IMR-90 (cell line): ENCODE measurements around the gene ARHGAP23. TPM values are rescaled to one million over a fixed set of nuclear protein-coding genes. Genes with fewer than 3 reads are reported as not detected.

ENCODE experiments used
- ATAC-seq: fragments of 200-7000 bp; cut with Tn5 transposase; 2 replicates; pipeline ENCODE4 v1.9.1; 2020; ENCODE audit warnings: low read depth, mild to moderate bottlenecking, moderate library complexity
- BruUV-seq: library from RNA; stranded (reverse); fragments of 400-500 nt; replicated peaks from 2 replicates; lab custom pipeline; 2021; lab: Mats Ljungman, UMichigan
- CTCF ChIA-PET: fragments of 300-600 bp; formaldehyde crosslinking; extraction: SDS; loops from one replicate; lab custom pipeline; 2021; ENCODE audit warnings: antibody characterized with exemption; lab: Yijun Ruan, JAX
- POLR2A ChIA-PET: fragments of 300-600 bp; sonication (Branson Sonifier 250); formaldehyde crosslinking; loops from one replicate; lab custom pipeline; 2022; ENCODE audit warnings: antibody characterized with exemption; ENCODE audit not compliant: unreplicated experiment; lab: Charles Lee
- DNase-seq: peaks from one replicate; pipeline ENCODE4 v3.0.0; 2013
- H2AFZ ChIP-seq: replicated peaks from 2 replicates; pipeline ENCODE3; 2013; ENCODE audit warnings: low read length, mild to moderate bottlenecking; ENCODE audit not compliant: poor library complexity
- H2AK5ac ChIP-seq: 2 replicates; pipeline ENCODE4 v1.6.1; 2013; ENCODE audit warnings: low read depth, low read length, inconsistent platforms
- H2AK9ac ChIP-seq: replicated peaks from 2 replicates; pipeline ENCODE3; 2013; ENCODE audit warnings: mild to moderate bottlenecking, low read depth, low read length, moderate library complexity; ENCODE audit not compliant: poor library complexity
- H2BK120ac ChIP-seq: 2 replicates; pipeline ENCODE4 v1.6.1; 2013; ENCODE audit warnings: low read depth, low read length, inconsistent platforms
- H2BK15ac ChIP-seq: 3 replicates; pipeline ENCODE4 v1.6.1; 2013; ENCODE audit warnings: low read depth, low read length, inconsistent platforms
- H2BK20ac ChIP-seq: 2 replicates; pipeline ENCODE4 v1.6.1; 2013; ENCODE audit warnings: low read depth, mild to moderate bottlenecking, inconsistent platforms, low read length, moderate library complexity
- H2BK5ac ChIP-seq: 2 replicates; pipeline ENCODE4 v1.6.1; 2013; ENCODE audit warnings: mild to moderate bottlenecking, low read depth, low read length, inconsistent platforms; ENCODE audit not compliant: poor library complexity, severe bottlenecking
- H3K14ac ChIP-seq: replicated peaks from 2 replicates; pipeline ENCODE4 v1.6.1; 2013; ENCODE audit warnings: low read depth, low read length, inconsistent platforms
- H3K18ac ChIP-seq: 2 replicates; pipeline ENCODE4 v1.6.1; 2013; ENCODE audit warnings: low read depth, low read length, control low read depth
- H3K23ac ChIP-seq: 2 replicates; pipeline ENCODE4 v1.6.1; 2013; ENCODE audit warnings: low read depth, low read length, inconsistent platforms
- H3K27ac ChIP-seq: 2 replicates; pipeline ENCODE4 v1.5.1; 2013; ENCODE audit warnings: mild to moderate bottlenecking, control low read depth, low read length; ENCODE audit not compliant: insufficient read depth
- H3K27me3 ChIP-seq: 2 replicates; pipeline ENCODE4 v1.6.1; 2013; ENCODE audit warnings: low read length; ENCODE audit not compliant: control insufficient read depth, insufficient read depth
- H3K36me3 ChIP-seq: 2 replicates; pipeline ENCODE4 v1.6.1; 2013; ENCODE audit warnings: low read length, mixed read lengths; ENCODE audit not compliant: control insufficient read depth, insufficient read depth
- H3K4ac ChIP-seq: 2 replicates; pipeline ENCODE4 v1.6.1; 2013; ENCODE audit warnings: low read depth, low read length, inconsistent platforms
- H3K4me1 ChIP-seq: 2 replicates; pipeline ENCODE4 v1.6.1; 2013; ENCODE audit warnings: low read length, mixed read lengths; ENCODE audit not compliant: control insufficient read depth, insufficient read depth
- H3K4me2 ChIP-seq: 2 replicates; pipeline ENCODE4 v1.6.1; 2013; ENCODE audit warnings: low read depth, mild to moderate bottlenecking, control low read depth, low read length, moderate library complexity
- H3K4me3 ChIP-seq: 2 replicates; pipeline ENCODE4 v1.5.1; 2013; ENCODE audit warnings: low read depth, mild to moderate bottlenecking, control low read depth, low read length, moderate library complexity; ENCODE audit not compliant: insufficient read depth
- H3K56ac ChIP-seq: 2 replicates; pipeline ENCODE4 v1.6.1; 2013; ENCODE audit warnings: low read length, inconsistent platforms; ENCODE audit not compliant: insufficient read depth; ENCODE audit errors: extremely low read depth
- H3K79me1 ChIP-seq, 2 experiments: 2 replicates each; pipeline ENCODE4 v1.6.1; 2013; ENCODE audit warnings: low read length in 2 of 2, inconsistent platforms in 1 of 2, low read depth in 1 of 2
- H3K9ac ChIP-seq: 2 replicates; pipeline ENCODE4 v1.6.1; 2013; ENCODE audit warnings: low read depth, low read length, control low read depth
- H3K9me1 ChIP-seq: 2 replicates; pipeline ENCODE4 v1.6.1; 2013; ENCODE audit warnings: low read length, inconsistent platforms; ENCODE audit not compliant: insufficient read depth
- H3K9me3 ChIP-seq: 2 replicates; pipeline ENCODE4 v1.6.1; 2013; ENCODE audit warnings: low read length; ENCODE audit not compliant: control insufficient read depth, insufficient read depth
- H4K20me1 ChIP-seq: 2 replicates; pipeline ENCODE4 v1.6.1; 2013; ENCODE audit warnings: low read length, inconsistent platforms; ENCODE audit not compliant: insufficient read depth
- H4K5ac ChIP-seq: 2 replicates; pipeline ENCODE4 v1.6.1; 2013; ENCODE audit warnings: mild to moderate bottlenecking, low read depth, low read length, control low read depth
- H4K8ac ChIP-seq, 2 experiments: 2 replicates each; pipeline ENCODE4 v1.6.1; 2013; ENCODE audit warnings: low read depth in 2 of 2, low read length in 2 of 2, control low read depth in 1 of 2, inconsistent platforms in 1 of 2
- H4K91ac ChIP-seq: 2 replicates; pipeline ENCODE4 v1.6.1; 2013; ENCODE audit warnings: low read depth, low read length, inconsistent platforms; ENCODE audit not compliant: insufficient read depth
- CHD1 ChIP-seq: IDR thresholded peaks from 2 replicates; pipeline ENCODE4 v1.6.1; 2012; ENCODE audit warnings: low read depth, low read length, improper control_type of control experiment
- FOS ChIP-seq: fragments of 150-350 bp; IDR thresholded peaks from 2 replicates; pipeline ENCODE4 v1.6.1; 2016; ENCODE audit warnings: low read depth, low read length
- MAZ ChIP-seq: IDR thresholded peaks from 2 replicates; pipeline ENCODE4 v1.6.1; 2012; ENCODE audit warnings: low read depth, mild to moderate bottlenecking, low read length, improper control_type of control experiment, moderate library complexity, borderline replicate concordance
- MXI1 ChIP-seq: IDR thresholded peaks from 2 replicates; pipeline ENCODE4 v1.6.1; 2012; ENCODE audit warnings: low read depth, mild to moderate bottlenecking, low read length, moderate library complexity, borderline replicate concordance
- NFE2L2 ChIP-seq: fragments of 150-350 bp; IDR thresholded peaks from 2 replicates; pipeline ENCODE4 v1.6.1; 2016; ENCODE audit warnings: low read depth, mild to moderate bottlenecking, low read length
- RCOR1 ChIP-seq: IDR thresholded peaks from 2 replicates; pipeline ENCODE4 v1.6.1; 2012; ENCODE audit warnings: mild to moderate bottlenecking, low read length, improper control_type of control experiment; ENCODE audit not compliant: insufficient replicate concordance
- RFX5 ChIP-seq: IDR thresholded peaks from 2 replicates; pipeline ENCODE4 v1.8.0; 2012; ENCODE audit warnings: low read depth, mild to moderate bottlenecking, low read length, moderate library complexity
- SMC3 ChIP-seq: fragments of 150-350 bp; IDR thresholded peaks from 2 replicates; pipeline ENCODE4 v1.6.1; 2016; ENCODE audit warnings: low read depth, mild to moderate bottlenecking, antibody characterized with exemption, low read length, moderate library complexity
- WGBS, 2 experiments: methylation state at CpG; one replicate each; pipeline versions ENCODE4 v1.1.5 to v1.1.7; 2013; ENCODE audit warnings: missing lambda C conversion rate in 2 of 2; ENCODE audit not compliant: insufficient read length in 1 of 2; ENCODE audit errors: extremely low coverage in 2 of 2; 5-methylcytosine and 5-hydroxymethylcytosine counted together
- dilution Hi-C: fragments of 300-500 bp; cut with HindIII; formaldehyde crosslinking; loops from one replicate; pipeline ENCODE4 v1.14.3; 2018; ENCODE audit warnings: low sequenced_read_pairs; ENCODE audit not compliant: unreplicated experiment
- in situ Hi-C: fragments of 300-500 bp; cut with MboI; formaldehyde crosslinking; loops from 3 replicates; pipeline ENCODE4 v1.14.3; 2019; ENCODE audit warnings: low sequenced_read_pairs, inconsistent platforms, mixed read lengths
- intact Hi-C: fragments of 100-400 bp; cut with micrococcal nuclease; formaldehyde crosslinking; loops from 2 replicates; pipeline ENCODE4 v1.10.0; 2022
- polyA plus RNA-seq, 3 experiments: library from polyadenylated mRNA; depleted of rRNA; stranded (reverse); fragments of >200 nt; gene quantifications; 2 replicates each; pipeline ENCODE4 v1.2.3, GENCODE V29; 2012; ENCODE audit warnings: low replicate concordance in 1 of 3
- total RNA-seq: library from RNA; depleted of rRNA; stranded (reverse); fragments of >200 nt; gene quantifications from 2 replicates; pipeline ENCODE4 v1.2.3, GENCODE V29; 2012
- TF ChIP-seq, protein P1 (sequence below): conservative IDR thresholded peaks from 2 replicates; pipeline ENCODE4 v1.5.1; 2012; ENCODE audit warnings: mild to moderate bottlenecking, low read depth, low read length, improper control_type of control experiment
- TF ChIP-seq, protein P2 (sequence below): fragments of 150-350 bp; IDR thresholded peaks from 2 replicates; pipeline ENCODE4 v1.6.1; 2016; ENCODE audit warnings: low read depth, mild to moderate bottlenecking, low read length, moderate library complexity, borderline replicate concordance

ARHGAP23 gene
- total and polyA plus RNA-seq, 2 of the 4 experiments (the other 2 are of a cell fraction), result 9.3 to 43.3 TPM

DNA sequence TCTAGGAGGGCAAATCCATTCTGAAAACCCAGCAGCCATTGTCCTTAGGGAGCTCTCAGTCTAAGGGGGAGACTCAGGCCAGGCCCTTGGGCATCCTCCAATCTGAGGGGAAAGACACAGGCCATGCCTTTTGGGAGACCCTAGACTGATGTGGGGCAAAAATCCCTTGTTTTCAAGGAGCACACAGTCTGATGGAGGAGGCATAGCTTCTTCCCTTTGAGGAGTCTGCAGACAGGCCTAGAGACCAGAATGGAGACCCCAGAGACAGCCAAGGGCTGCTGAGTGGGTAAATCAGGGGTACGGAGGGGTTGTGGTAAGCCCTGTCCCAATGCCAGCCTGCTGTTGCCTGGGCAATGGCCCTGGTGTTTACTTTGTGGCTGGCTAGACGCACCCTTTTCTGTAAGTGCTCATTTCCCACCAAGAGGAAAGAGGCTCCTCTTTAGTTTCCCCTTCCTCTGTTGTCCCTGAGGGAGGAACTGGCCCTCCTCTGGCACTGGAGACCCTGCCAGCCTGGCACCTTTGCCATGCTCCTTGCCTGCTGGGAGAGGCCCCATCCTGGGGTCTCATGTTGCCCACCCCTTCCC is 19.3 kb downstream of the ARHGAP23 start (continued):
- TF ChIP-seq MAZ, result no peak

DNA sequence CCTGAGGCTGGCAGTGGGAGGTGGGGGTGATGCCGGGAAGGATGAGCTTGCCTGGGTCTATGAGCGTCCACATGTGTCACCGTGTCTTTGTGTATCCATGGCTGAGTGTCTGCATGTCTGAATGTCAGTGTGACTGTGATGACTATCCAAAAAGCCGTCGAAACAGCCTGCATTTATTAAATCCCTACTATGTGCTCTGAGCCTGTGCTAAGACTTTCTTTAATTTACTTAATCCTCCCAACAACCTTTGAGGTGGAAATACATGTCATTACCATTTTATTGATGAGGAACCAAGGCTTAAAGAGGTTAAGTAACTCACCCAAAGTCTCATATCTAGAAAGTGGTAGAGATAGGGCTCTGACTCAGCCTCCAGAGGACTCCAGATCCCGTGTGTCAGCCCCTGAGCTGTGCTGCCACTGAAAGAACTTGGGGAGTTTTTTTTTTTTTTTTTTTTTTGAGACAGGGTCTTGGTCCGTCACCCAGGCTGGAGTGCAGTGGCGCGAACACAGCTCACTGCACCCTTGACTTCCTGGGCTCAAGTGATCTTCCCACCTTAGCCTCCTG is 20.0 kb downstream of the ARHGAP23 start:
- peaks cover 36 to 86% of the 10 kb centered on the region in 2 experiments for H3K79me1 ChIP-seq
- in situ Hi-C loops (no loop called here), intact Hi-C loops (no loop called here), dilution Hi-C loops (no loop called here)
- H2AK5ac ChIP-seq, result peak overlapping the region; percentile 95
- H3K23ac ChIP-seq, result peak overlapping the region; percentile 41; the same call in 1 of the 2 replicates
- no peaks in the 10 kb centered on the region for H3K9me3 ChIP-seq
- peak overlapping the region; percentile 68 for H2BK120ac ChIP-seq
- no peaks in the 10 kb centered on the region for H3K27me3 ChIP-seq
- ATAC-seq (no peak), DNase-seq (peak; percentile 46)
- peak overlapping the region; percentile 77 for H3K27ac ChIP-seq
- peak overlapping the region; percentile 2 for H2AFZ ChIP-seq
- no peak overlapping the region for H3K4me3 ChIP-seq
- 60% methylated on average over 2 of the region's 9 CpGs; no CpG with 5 or more reads in 1 of the 2 experiments for WGBS, 2 experiments
- peak overlapping the region; percentile 3; the same call in 1 of the 2 replicates for H3K9ac ChIP-seq
- BruUV-seq, result no TSS peak
- H2AK9ac ChIP-seq, result no peak overlapping the region
- peak overlapping the region; percentile 7; the same call in 1 of the 3 replicates for H2BK15ac ChIP-seq
- H3K4ac ChIP-seq, result peak overlapping the region; percentile 82
- H4K91ac ChIP-seq, result peak overlapping the region; percentile 74
- H3K4me1 ChIP-seq, result peaks cover 46% of the 10 kb centered on the region
- H4K20me1 ChIP-seq, result peaks cover 29% of the 10 kb centered on the region
- CTCF ChIA-PET, result no interaction called here
- H3K4me2 ChIP-seq, result peak overlapping the region; percentile 13; the same call in 1 of the 2 replicates
- H3K56ac ChIP-seq, result no peak overlapping the region
- 0 out of 2 replicates have a peak overlapping the region, but pooled peaks have one; percentile 38 for H2BK20ac ChIP-seq
- peak overlapping the region; percentile 67 for H3K14ac ChIP-seq
- H3K36me3 ChIP-seq, result peaks cover 5% of the 10 kb centered on the region; the same call in 1 of the 2 replicates
- peaks cover 37% of the 10 kb centered on the region for H3K9me1 ChIP-seq
- TF ChIP-seq, protein P1, sequence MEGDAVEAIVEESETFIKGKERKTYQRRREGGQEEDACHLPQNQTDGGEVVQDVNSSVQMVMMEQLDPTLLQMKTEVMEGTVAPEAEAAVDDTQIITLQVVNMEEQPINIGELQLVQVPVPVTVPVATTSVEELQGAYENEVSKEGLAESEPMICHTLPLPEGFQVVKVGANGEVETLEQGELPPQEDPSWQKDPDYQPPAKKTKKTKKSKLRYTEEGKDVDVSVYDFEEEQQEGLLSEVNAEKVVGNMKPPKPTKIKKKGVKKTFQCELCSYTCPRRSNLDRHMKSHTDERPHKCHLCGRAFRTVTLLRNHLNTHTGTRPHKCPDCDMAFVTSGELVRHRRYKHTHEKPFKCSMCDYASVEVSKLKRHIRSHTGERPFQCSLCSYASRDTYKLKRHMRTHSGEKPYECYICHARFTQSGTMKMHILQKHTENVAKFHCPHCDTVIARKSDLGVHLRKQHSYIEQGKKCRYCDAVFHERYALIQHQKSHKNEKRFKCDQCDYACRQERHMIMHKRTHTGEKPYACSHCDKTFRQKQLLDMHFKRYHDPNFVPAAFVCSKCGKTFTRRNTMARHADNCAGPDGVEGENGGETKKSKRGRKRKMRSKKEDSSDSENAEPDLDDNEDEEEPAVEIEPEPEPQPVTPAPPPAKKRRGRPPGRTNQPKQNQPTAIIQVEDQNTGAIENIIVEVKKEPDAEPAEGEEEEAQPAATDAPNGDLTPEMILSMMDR, result no peak
- peak; percentile 3; the same call in 1 of the 2 replicates for TF ChIP-seq FOS
- no peak for TF ChIP-seq CHD1
- TF ChIP-seq RFX5, result no peak
- TF ChIP-seq MXI1, result 0 out of 2 replicates have a peak, but pooled peaks have one; percentile 28
- TF ChIP-seq, protein P2, sequence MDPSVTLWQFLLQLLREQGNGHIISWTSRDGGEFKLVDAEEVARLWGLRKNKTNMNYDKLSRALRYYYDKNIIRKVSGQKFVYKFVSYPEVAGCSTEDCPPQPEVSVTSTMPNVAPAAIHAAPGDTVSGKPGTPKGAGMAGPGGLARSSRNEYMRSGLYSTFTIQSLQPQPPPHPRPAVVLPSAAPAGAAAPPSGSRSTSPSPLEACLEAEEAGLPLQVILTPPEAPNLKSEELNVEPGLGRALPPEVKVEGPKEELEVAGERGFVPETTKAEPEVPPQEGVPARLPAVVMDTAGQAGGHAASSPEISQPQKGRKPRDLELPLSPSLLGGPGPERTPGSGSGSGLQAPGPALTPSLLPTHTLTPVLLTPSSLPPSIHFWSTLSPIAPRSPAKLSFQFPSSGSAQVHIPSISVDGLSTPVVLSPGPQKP, result no peak
- no peak for TF ChIP-seq RCOR1
- TF ChIP-seq SMC3, result no peak
- TF ChIP-seq NFE2L2, result no peak
- peak overlapping the region; percentile 47 to 75; a peak in 3 of 4 replicates for H4K8ac ChIP-seq
- POLR2A ChIA-PET, result interaction anchor here (0.6 kb wide), 1 partner anchor 10 kb away, joined by 5 read pairs; no protein-coding TSS in a partner anchor
- H4K5ac ChIP-seq, result peak overlapping the region; percentile 46
- H3K18ac ChIP-seq, result peak overlapping the region; percentile 45
- peak overlapping the region; percentile 81 for H2BK5ac ChIP-seq
